Omental fat pad (tissue), 4 donors: ENCODE data around the gene MAST4. TPM values are rescaled to one million over a fixed set of nuclear protein-coding genes. Genes with fewer than 3 reads are reported as not detected.
A peak's percentile ranks its signal among the peaks of the same experiment; 100 is the strongest.

Source experiments
- ATAC-seq: fragments of 150-250 bp; one replicate; pipeline ENCODE4 v1.9.1; 2016; ENCODE audit warnings: mild to moderate bottlenecking, moderate library complexity; ENCODE audit not compliant: low FRiP score
- DNase-seq: peaks from one replicate; pipeline ENCODE4 v3.0.0-alpha.2; 2019; ENCODE audit warnings: low spot score
- CTCF ChIP-seq, 3 donors: fragments of 450-650 bp; IDR thresholded peaks; one replicate each; pipeline ENCODE4 v1.5.1; 2016 to 2017; ENCODE audit warnings: antibody characterized with exemption in 3 of 3, mild to moderate bottlenecking in 3 of 3, moderate library complexity in 2 of 3
- total RNA-seq, 4 donors: library from RNA; depleted of rRNA; stranded (reverse); fragments of >200 nt; gene quantifications; one replicate each; pipeline ENCODE4 v1.1.0, GENCODE V29; 2016

The MAST4 gene
- total RNA-seq, 4 donors from 2014 or later = 52.2 to 76.8 (median 57.3) TPM

GRCh38 chr5:66875315-66875714 is 279.1 kb downstream of the MAST4 start:
- TF ChIP-seq CTCF (IDR thresholded peaks at IDR 0.05) = no peak
- ATAC-seq = no peak
- no peak for DNase-seq

- ATAC-seq (no peak), DNase-seq (no peak)
Measured at GRCh38 chr5:66876266-66876807, 280.1 kb downstream of the MAST4 start.

GRCh38 chr5:66877843-66878242 is 281.6 kb downstream of the MAST4 start:
- no peak for DNase-seq
- no peak for TF ChIP-seq CTCF (IDR thresholded peaks at IDR 0.05)
- ATAC-seq = no peak

More at GRCh38 chr5:66876266-66876807, 280.1 kb downstream of the MAST4 start:
- TF ChIP-seq CTCF (IDR thresholded peaks at IDR 0.05) = no peak

- ATAC-seq (no peak), DNase-seq (no peak)
- no peak for TF ChIP-seq CTCF (IDR thresholded peaks at IDR 0.05)
Measured at GRCh38 chr5:66880401-66880800, 284.2 kb downstream of the MAST4 start.

- DNase-seq = no peak
- peak; percentile 19 for ATAC-seq
- no peak for TF ChIP-seq CTCF (IDR thresholded peaks at IDR 0.05)
Measured at GRCh38 chr5:66881480-66882161, 285.4 kb downstream of the MAST4 start.

- peak; percentile 69 for ATAC-seq
- no peak for TF ChIP-seq CTCF (IDR thresholded peaks at IDR 0.05)
- no peak for DNase-seq
Measured at GRCh38 chr5:66882606-66883227, 286.5 kb downstream of the MAST4 start.
